Adrenal gland (tissue), 12 donors: ENCODE data around the gene RHEX. TPM values are rescaled to one million over a fixed set of nuclear protein-coding genes. Genes with fewer than 3 reads are reported as not detected.
"Not testable (repeated sequence)": the region's sequence is repeated elsewhere in the genome, so short reads cannot be mapped to it uniquely, and the experiment has no call there.

ENCODE experiments used
- DNase-seq, 7 donors: peaks; one replicate each; pipeline ENCODE4 v3.0.0-alpha.2; 2019 to 2020
- H3K27ac ChIP-seq, 5 donors: fragments of 200-600 bp; sonication (generic) in 4 of 5; 1 replicate in 3 of 5; 2 replicates in 2 of 5; pipeline versions ENCODE4 v1.5.1 to v1.8.0; 2016 to 2020; ENCODE audit warnings: mild to moderate bottlenecking in 1 of 5
- H3K27me3 ChIP-seq: fragments of 200-600 bp; 2 replicates; pipeline ENCODE4 v1.8.0; 2021
- H3K36me3 ChIP-seq, 2 donors: fragments of 200-600 bp; replicated peaks in 1 of 2; 1 replicate in 1 of 2; 2 replicates in 1 of 2; pipeline versions ENCODE4 v1.5.1 to v1.8.0; 2018 to 2022
- H3K4me1 ChIP-seq, 2 donors: fragments of 200-600 bp; replicated peaks in 1 of 2; 1 replicate in 1 of 2; 2 replicates in 1 of 2; pipeline versions ENCODE4 v1.5.1 to v1.8.0; 2018 to 2021
- H3K4me3 ChIP-seq, 4 donors: fragments of 200-600 bp; sonication (generic) in 3 of 4; one replicate each; pipeline ENCODE4 v1.5.1; 2016 to 2018
- H3K9me3 ChIP-seq, 3 donors: fragments of 200-600 bp; sonication (generic) in 1 of 3; replicated peaks in 1 of 3; 1 replicate in 2 of 3; 2 replicates in 1 of 3; pipeline versions ENCODE4 v1.5.1 to v1.8.0; 2016 to 2021
- CTCF ChIP-seq, 6 experiments: fragments of 450-650 bp in 4 of 6; fragments of 200-600 bp in 2 of 6; sonication (generic) in 1 of 6; IDR thresholded peaks; 1 replicate in 5 of 6; 2 replicates in 1 of 6; pipeline versions ENCODE4 v1.5.1 to v1.8.0; 2016 to 2021; ENCODE audit warnings: antibody characterized with exemption in 6 of 6, mild to moderate bottlenecking in 2 of 6, moderate library complexity in 1 of 6
- POLR2A ChIP-seq, 2 donors: fragments of 450-650 bp; IDR thresholded peaks; one replicate each; pipeline ENCODE4 v1.6.1; 2017; ENCODE audit warnings: antibody characterized with exemption in 2 of 2, mild to moderate bottlenecking in 2 of 2, moderate library complexity in 1 of 2
- WGBS, 4 donors: extraction: QIAGEN DNeasy Blood & Tissue Kit in 2 of 4; methylation state at CpG; one replicate each; pipeline versions ENCODE4 v1.1.5 to v1.1.7; 2013 to 2017; 5-methylcytosine and 5-hydroxymethylcytosine counted together
- intact Hi-C, 2 donors: fragments of 100-400 bp; cut with DNase I; formaldehyde crosslinking; loops; one replicate each; pipeline versions ENCODE4 v1.14.1 to v1.15.0; 2022 to 2023
- polyA plus RNA-seq, 3 donors: library from polyadenylated mRNA; stranded (reverse); fragments of 200-250 nt in 2 of 3; fragments of 350-450 nt in 1 of 3; fragmentation: Illumina TruSeq in 1 of 3; extraction: RNeasy Lipid Tissue Mini Kit (QIAGEN cat#74804) in 1 of 3; gene quantifications; one replicate each; pipeline ENCODE4 v1.2.3, GENCODE V29; 2013 to 2014
- total RNA-seq, 9 donors: library from RNA; depleted of rRNA in 4 of 9; stranded (reverse); fragments of >200 nt in 4 of 9; fragments of 120-200 nt in 1 of 9; fragmentation: NEBNext Ultra II Directional in 1 of 9; extraction: Animal tissue kit (Norgen Biotek cat#: 25700) in 1 of 9; gene quantifications; one replicate each; pipeline versions ENCODE4 v1.1.0 to v1.2.4, GENCODE V29; 2013 to 2023
- donor health status: healthy with polysubstance abuse.
- donor health status: Bipolar disorder and iron deficiency.
- donor health status: DM: yes; HTN: yes; CAD: no.
- donor health status: DM: no; HTN: no; CAD: no.
- donor health status: DM: no; HTN: no; CAD: no.
- donor health status: DM: yes; HTN: yes; CAD: no.

Gene RHEX
- total and polyA plus RNA-seq, 12 donors, result 0.13 to 0.33 (median 0.17) TPM; not detected in 9

- intact Hi-C loops, result no loop called here
- Histone ChIP-seq H3K36me3 (no peaks in the 10 kb centered on the region), H3K9me3 (no peaks in the 10 kb centered on the region), H3K27me3 (peaks cover 4% of the 10 kb centered on the region), H3K4me1 (no peaks in the 10 kb centered on the region), H3K4me3 (no peak overlapping the region), H3K27ac (no peak overlapping the region)
- WGBS, 4 donors, result 72 to 82% (median 76%) methylated on average over 6 of the region's 6 CpGs
- TF ChIP-seq CTCF (IDR thresholded peaks at IDR 0.05), result no peak
- no peak for TF ChIP-seq POLR2A (IDR thresholded peaks at IDR 0.05)
- peak in 3 of 7 donors; percentile 22 to 56 (median 22) for DNase-seq
Measured at GRCh38 chr1:206050655-206051235, 2.2 kb upstream of the RHEX start.

GRCh38 chr1:206052231-206052865 lies 625 bp upstream of the RHEX start:
- H3K27me3 ChIP-seq, H3K36me3 ChIP-seq, H3K4me3 ChIP-seq, H3K27ac ChIP-seq, H3K9me3 ChIP-seq, intact Hi-C loops, DNase-seq, H3K4me1 ChIP-seq: not testable (repeated sequence)
- 91 to 97% (median 94%) methylated on average over 3 to 6 of the region's 8 CpGs for WGBS, 4 donors

- H3K4me3 ChIP-seq, H3K9me3 ChIP-seq, H3K27ac ChIP-seq, DNase-seq, H3K27me3 ChIP-seq, H3K4me1 ChIP-seq, intact Hi-C loops, H3K36me3 ChIP-seq: not testable (repeated sequence)
- WGBS, 4 donors, result 94 to 98% (median 96%) methylated on average over 4 of the region's 4 CpGs
Measured at GRCh38 chr1:206053616-206054015, 643 bp downstream of the RHEX start.

- H3K4me3 ChIP-seq, H3K27me3 ChIP-seq, intact Hi-C loops, H3K9me3 ChIP-seq, H3K4me1 ChIP-seq, H3K27ac ChIP-seq, H3K36me3 ChIP-seq, DNase-seq: not testable (repeated sequence)
- WGBS, 4 donors, result 93 to 97% (median 95%) methylated on average over 12 of the region's 12 CpGs
Measured at GRCh38 chr1:206055069-206055625, 2.2 kb downstream of the RHEX start.

GRCh38 chr1:206055639-206056323 lies 2.8 kb downstream of the RHEX start:
- H3K27ac ChIP-seq, H3K4me3 ChIP-seq, DNase-seq, H3K4me1 ChIP-seq, H3K27me3 ChIP-seq, H3K9me3 ChIP-seq, intact Hi-C loops, H3K36me3 ChIP-seq: not testable (repeated sequence)
- 88 to 92% (median 89%) methylated on average over 8 of the region's 8 CpGs for WGBS, 4 donors

- H3K36me3 ChIP-seq, intact Hi-C loops: not testable (repeated sequence)
Measured at GRCh38 chr1:206058289-206058926, 5.4 kb downstream of the RHEX start.

More at GRCh38 chr1:206058289-206058926, 5.4 kb downstream of the RHEX start:
- H3K4me3 ChIP-seq, DNase-seq, H3K27ac ChIP-seq, H3K27me3 ChIP-seq, H3K4me1 ChIP-seq, H3K9me3 ChIP-seq: not testable (repeated sequence)
- WGBS, 4 donors, result 93 to 99% (median 95%) methylated on average over 4 to 7 of the region's 9 CpGs
